ENCODE results near the gene SEMA5A. TPM values are rescaled to one million over a fixed set of nuclear protein-coding genes. Genes with fewer than 3 reads are reported as not detected.

SEMA5A gene
- polyA plus RNA-seq, 1 donor from 2014 or later: 3.2 TPM

DNA sequence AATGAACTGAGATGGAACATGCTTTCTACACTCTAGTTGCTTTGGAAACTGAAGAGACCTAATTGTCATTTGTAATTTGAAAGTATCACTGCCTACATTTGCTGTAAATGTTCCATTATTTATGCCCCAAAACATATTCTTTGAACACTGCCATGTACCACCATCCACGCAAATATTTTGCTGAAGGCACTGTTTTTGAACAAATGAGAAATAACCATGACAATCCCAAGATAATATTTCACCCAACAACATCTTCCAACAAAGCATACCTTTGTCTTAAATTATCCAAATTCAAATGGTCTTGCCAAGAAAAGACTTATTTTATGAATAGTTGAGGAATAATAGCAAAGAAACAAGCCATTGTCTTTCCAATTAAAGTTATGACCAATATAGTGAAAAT is 356.2 kb downstream of the SEMA5A start:
- Histone ChIP-seq H4K20me1 (ENCODE audit: insufficient read depth) (no peaks in the 10 kb centered on the region), H2AFZ (ENCODE audit: low read depth, low read length) (no peak overlapping the region), H3K36me3 (ENCODE audit: insufficient read depth, low read length) (no peaks in the 10 kb centered on the region), H3K9ac (ENCODE audit: low read length) (no peak overlapping the region), H3K4me2 (ENCODE audit: low read length) (no peak overlapping the region), H3K27ac (ENCODE audit: low read length) (no peak overlapping the region), H3K9me2 (ENCODE audit: insufficient read depth, low read length) (no peaks in the 10 kb centered on the region), H3K4me3 (ENCODE audit: low read length) (no peak overlapping the region), H3F3A (ENCODE audit: insufficient read depth, low read length, poor library complexity, severe bottlenecking) (no peaks in the 10 kb centered on the region), H3K9me3 (ENCODE audit: low read length) (no peaks in the 10 kb centered on the region), H3K79me2 (replicated peaks; ENCODE audit: insufficient read depth, low read length) (no peaks in the 10 kb centered on the region), H3K27me3 (ENCODE audit: insufficient read depth, low read depth, low read length) (no peaks in the 10 kb centered on the region)
- no peak for TF ChIP-seq EP300 (conservative IDR thresholded peaks at IDR 0.05; ENCODE audit: poor library complexity, severe bottlenecking)
- TF ChIP-seq, protein P1, sequence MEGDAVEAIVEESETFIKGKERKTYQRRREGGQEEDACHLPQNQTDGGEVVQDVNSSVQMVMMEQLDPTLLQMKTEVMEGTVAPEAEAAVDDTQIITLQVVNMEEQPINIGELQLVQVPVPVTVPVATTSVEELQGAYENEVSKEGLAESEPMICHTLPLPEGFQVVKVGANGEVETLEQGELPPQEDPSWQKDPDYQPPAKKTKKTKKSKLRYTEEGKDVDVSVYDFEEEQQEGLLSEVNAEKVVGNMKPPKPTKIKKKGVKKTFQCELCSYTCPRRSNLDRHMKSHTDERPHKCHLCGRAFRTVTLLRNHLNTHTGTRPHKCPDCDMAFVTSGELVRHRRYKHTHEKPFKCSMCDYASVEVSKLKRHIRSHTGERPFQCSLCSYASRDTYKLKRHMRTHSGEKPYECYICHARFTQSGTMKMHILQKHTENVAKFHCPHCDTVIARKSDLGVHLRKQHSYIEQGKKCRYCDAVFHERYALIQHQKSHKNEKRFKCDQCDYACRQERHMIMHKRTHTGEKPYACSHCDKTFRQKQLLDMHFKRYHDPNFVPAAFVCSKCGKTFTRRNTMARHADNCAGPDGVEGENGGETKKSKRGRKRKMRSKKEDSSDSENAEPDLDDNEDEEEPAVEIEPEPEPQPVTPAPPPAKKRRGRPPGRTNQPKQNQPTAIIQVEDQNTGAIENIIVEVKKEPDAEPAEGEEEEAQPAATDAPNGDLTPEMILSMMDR (IDR thresholded peaks at IDR 0.05; ENCODE audit: poor library complexity, severe bottlenecking): no peak
- no peak for TF ChIP-seq EZH2 (IDR thresholded peaks at IDR 0.05; ENCODE audit: borderline replicate concordance, insufficient read depth, low read length, poor library complexity, severe bottlenecking)
- TF ChIP-seq RAD21 (conservative IDR thresholded peaks at IDR 0.05): no peak
- no peak for TF ChIP-seq SMC3 (conservative IDR thresholded peaks at IDR 0.05; ENCODE audit: poor library complexity)
- no peak for TF ChIP-seq TAF1 (IDR thresholded peaks at IDR 0.05; ENCODE audit: low read depth)

DNA sequence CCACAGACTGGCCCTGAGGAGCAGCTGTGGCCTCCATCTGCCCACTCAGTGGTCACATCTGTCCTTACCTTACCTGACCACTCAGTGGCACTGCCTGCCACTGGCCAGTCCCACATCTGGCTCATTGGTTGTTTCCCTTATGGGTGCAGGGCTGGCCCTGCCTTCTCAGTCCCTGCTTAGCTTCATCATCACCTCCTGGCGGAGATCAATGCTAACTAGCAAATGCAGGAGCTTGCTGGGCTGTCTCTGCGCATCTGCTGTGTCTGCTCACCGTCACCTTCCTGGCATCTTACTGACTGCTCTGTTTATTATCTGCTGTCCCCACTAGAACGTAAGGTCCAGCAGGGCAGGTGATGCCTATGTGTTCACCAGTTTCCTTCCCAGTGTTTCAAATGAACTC is 356.9 kb downstream of the SEMA5A start:
- Histone ChIP-seq H3K27ac (ENCODE audit: low read length) (no peak overlapping the region), H3K9ac (ENCODE audit: low read length) (no peak overlapping the region), H2AFZ (ENCODE audit: low read depth, low read length) (no peak overlapping the region), H3F3A (ENCODE audit: insufficient read depth, low read length, poor library complexity, severe bottlenecking) (no peaks in the 10 kb centered on the region), H3K9me3 (ENCODE audit: low read length) (no peaks in the 10 kb centered on the region), H3K79me2 (replicated peaks; ENCODE audit: insufficient read depth, low read length) (no peaks in the 10 kb centered on the region), H3K4me3 (ENCODE audit: low read length) (no peak overlapping the region), H3K4me2 (ENCODE audit: low read length) (no peak overlapping the region), H3K36me3 (ENCODE audit: insufficient read depth, low read length) (no peaks in the 10 kb centered on the region), H3K9me2 (ENCODE audit: insufficient read depth, low read length) (no peaks in the 10 kb centered on the region), H4K20me1 (ENCODE audit: insufficient read depth) (no peaks in the 10 kb centered on the region), H3K27me3 (ENCODE audit: insufficient read depth, low read depth, low read length) (no peaks in the 10 kb centered on the region)
- TF ChIP-seq EP300 (conservative IDR thresholded peaks at IDR 0.05; ENCODE audit: poor library complexity, severe bottlenecking) (no peak), MXI1 (conservative IDR thresholded peaks at IDR 0.05; ENCODE audit: poor library complexity, severe bottlenecking) (no peak), TAF1 (IDR thresholded peaks at IDR 0.05; ENCODE audit: low read depth) (no peak), SMC3 (conservative IDR thresholded peaks at IDR 0.05; ENCODE audit: poor library complexity) (no peak), RAD21 (conservative IDR thresholded peaks at IDR 0.05) (no peak), EZH2 (IDR thresholded peaks at IDR 0.05; ENCODE audit: borderline replicate concordance, insufficient read depth, low read length, poor library complexity, severe bottlenecking) (no peak), POLR2AphosphoS5 (IDR thresholded peaks at IDR 0.05) (no peak)
- TF ChIP-seq, protein P2, sequence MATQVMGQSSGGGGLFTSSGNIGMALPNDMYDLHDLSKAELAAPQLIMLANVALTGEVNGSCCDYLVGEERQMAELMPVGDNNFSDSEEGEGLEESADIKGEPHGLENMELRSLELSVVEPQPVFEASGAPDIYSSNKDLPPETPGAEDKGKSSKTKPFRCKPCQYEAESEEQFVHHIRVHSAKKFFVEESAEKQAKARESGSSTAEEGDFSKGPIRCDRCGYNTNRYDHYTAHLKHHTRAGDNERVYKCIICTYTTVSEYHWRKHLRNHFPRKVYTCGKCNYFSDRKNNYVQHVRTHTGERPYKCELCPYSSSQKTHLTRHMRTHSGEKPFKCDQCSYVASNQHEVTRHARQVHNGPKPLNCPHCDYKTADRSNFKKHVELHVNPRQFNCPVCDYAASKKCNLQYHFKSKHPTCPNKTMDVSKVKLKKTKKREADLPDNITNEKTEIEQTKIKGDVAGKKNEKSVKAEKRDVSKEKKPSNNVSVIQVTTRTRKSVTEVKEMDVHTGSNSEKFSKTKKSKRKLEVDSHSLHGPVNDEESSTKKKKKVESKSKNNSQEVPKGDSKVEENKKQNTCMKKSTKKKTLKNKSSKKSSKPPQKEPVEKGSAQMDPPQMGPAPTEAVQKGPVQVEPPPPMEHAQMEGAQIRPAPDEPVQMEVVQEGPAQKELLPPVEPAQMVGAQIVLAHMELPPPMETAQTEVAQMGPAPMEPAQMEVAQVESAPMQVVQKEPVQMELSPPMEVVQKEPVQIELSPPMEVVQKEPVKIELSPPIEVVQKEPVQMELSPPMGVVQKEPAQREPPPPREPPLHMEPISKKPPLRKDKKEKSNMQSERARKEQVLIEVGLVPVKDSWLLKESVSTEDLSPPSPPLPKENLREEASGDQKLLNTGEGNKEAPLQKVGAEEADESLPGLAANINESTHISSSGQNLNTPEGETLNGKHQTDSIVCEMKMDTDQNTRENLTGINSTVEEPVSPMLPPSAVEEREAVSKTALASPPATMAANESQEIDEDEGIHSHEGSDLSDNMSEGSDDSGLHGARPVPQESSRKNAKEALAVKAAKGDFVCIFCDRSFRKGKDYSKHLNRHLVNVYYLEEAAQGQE (IDR thresholded peaks at IDR 0.05; ENCODE audit: borderline replicate concordance): no peak
- TF ChIP-seq, protein P1 (IDR thresholded peaks at IDR 0.05; ENCODE audit: poor library complexity, severe bottlenecking): no peak
